Smooth muscle cell (in vitro differentiated cells): ENCODE results near the gene DECR2. TPM values are rescaled to one million over a fixed set of nuclear protein-coding genes. Genes with fewer than 3 reads are reported as not detected.

ENCODE experiments used
- DNase-seq: peaks from one replicate; lab custom pipeline; 2025; ENCODE audit not compliant: unreplicated experiment; lab: John Stamatoyannopoulos, UW
- H2AFZ ChIP-seq: fragments of 200-600 bp; sonication (generic); 2 replicates; pipeline ENCODE4 v1.6.0; 2016; ENCODE audit warnings: antibody characterized with exemption, low read depth, mild to moderate bottlenecking
- H3F3A ChIP-seq: fragments of 200-600 bp; sonication (generic); 2 replicates; pipeline ENCODE4 v1.6.0; 2017; ENCODE audit warnings: antibody characterized with exemption, low read depth
- H3K27ac ChIP-seq: fragments of 200-600 bp; sonication (generic); 2 replicates; pipeline ENCODE4 v1.5.1; 2016; ENCODE audit warnings: low read depth, mild to moderate bottlenecking
- H3K27me3 ChIP-seq: fragments of 200-600 bp; sonication (generic); 2 replicates; pipeline ENCODE4 v1.6.1; 2016; ENCODE audit warnings: low read depth, mild to moderate bottlenecking
- H3K36me3 ChIP-seq: fragments of 200-600 bp; sonication (generic); 2 replicates; pipeline ENCODE4 v1.5.1; 2016; ENCODE audit warnings: low read depth
- H3K4me1 ChIP-seq: fragments of 200-600 bp; sonication (generic); 2 replicates; pipeline ENCODE4 v1.5.1; 2016; ENCODE audit warnings: low read depth
- H3K4me2 ChIP-seq: fragments of 200-600 bp; sonication (generic); 2 replicates; pipeline ENCODE4 v1.6.0; 2016; ENCODE audit warnings: mild to moderate bottlenecking
- H3K4me3 ChIP-seq: fragments of 200-600 bp; sonication (generic); 2 replicates; pipeline ENCODE4 v1.5.1; 2016; ENCODE audit warnings: mild to moderate bottlenecking
- H3K79me2 ChIP-seq: fragments of 200-600 bp; sonication (generic); 2 replicates; pipeline ENCODE4 v1.6.0; 2016; ENCODE audit warnings: low read depth, mild to moderate bottlenecking
- H3K9ac ChIP-seq: fragments of 200-600 bp; sonication (generic); 2 replicates; pipeline ENCODE4 v1.6.0; 2016; ENCODE audit warnings: low read depth
- H3K9me3 ChIP-seq: fragments of 200-600 bp; sonication (generic); replicated peaks from 2 replicates; pipeline ENCODE4 v1.5.1; 2016; ENCODE audit warnings: low read depth
- H4K20me1 ChIP-seq: fragments of 200-600 bp; sonication (generic); 2 replicates; pipeline ENCODE4 v1.6.0; 2016; ENCODE audit warnings: low read depth
- CTCF ChIP-seq: fragments of 200-600 bp; sonication (generic); IDR thresholded peaks from 2 replicates; pipeline ENCODE4 v1.5.1; 2017; ENCODE audit warnings: borderline replicate concordance, mild to moderate bottlenecking, antibody characterized with exemption; ENCODE audit not compliant: insufficient read depth, poor library complexity, severe bottlenecking
- WGBS: methylation state at CpG from one replicate; pipeline ENCODE4 v1.1.7; 2016; ENCODE audit warnings: low lambda C conversion rate; 5-methylcytosine and 5-hydroxymethylcytosine counted together
- polyA plus RNA-seq: library from polyadenylated mRNA; unstranded; fragments of >200 nt; fragmentation: Nextera tagmentation; extraction: Ambion mirVana; gene quantifications from 2 replicates; pipeline ENCODE4 v1.2.1, GENCODE V29; 2016
- total RNA-seq: library from RNA; depleted of rRNA; stranded (reverse); fragments of >200 nt; gene quantifications from 2 replicates; pipeline ENCODE4 v1.2.3, GENCODE V29; 2014

The DECR2 gene
- total and polyA plus RNA-seq, 2 experiments from 2014 or later: 15.4 to 18.2 TPM

DNA sequence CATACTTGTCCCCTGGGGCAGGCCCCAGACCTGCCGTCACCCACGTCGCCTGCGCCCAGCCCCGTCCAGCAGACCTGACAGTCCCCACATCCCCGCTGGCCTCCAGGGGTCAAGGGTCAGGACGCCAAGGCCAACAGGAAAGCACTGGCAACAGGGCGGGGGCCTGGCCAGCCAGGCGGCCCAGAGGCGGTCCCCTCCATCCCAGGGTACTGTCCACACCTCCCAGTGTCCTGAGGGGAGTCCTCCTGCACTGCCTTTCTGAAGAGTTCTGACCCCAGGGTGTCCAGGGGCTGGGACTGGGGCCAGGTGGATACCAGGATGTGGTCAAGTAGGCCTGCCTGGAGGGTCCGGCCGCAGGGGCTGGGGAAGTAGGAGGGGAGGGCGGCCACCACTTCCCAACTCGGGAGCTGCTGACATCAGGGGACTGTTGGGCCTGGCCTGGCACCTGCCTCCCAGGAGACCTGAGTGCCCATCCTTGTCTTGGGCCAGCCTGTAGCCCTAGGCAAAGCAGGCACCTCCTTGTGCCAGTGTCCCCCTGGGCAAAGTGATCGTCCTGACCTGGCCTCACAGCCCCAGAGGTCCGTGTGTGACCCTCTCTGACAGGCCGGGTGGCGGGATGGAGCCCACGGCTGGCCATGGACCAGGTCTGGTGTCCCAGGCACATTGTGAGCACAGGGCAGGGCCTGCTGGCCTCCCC is 42.5 kb upstream of the DECR2 start:
- Histone ChIP-seq H2AFZ (no peak overlapping the region), H3K36me3 (no peaks in the 10 kb centered on the region), H3K79me2 (no peaks in the 10 kb centered on the region), H3K27ac (no peak overlapping the region), H3K9ac (no peak overlapping the region), H3K4me2 (no peak overlapping the region), H3K4me3 (no peak overlapping the region), H3K4me1 (no peaks in the 10 kb centered on the region), H4K20me1 (no peaks in the 10 kb centered on the region), H3K9me3 (no peaks in the 10 kb centered on the region), H3F3A (no peaks in the 10 kb centered on the region), H3K27me3 (no peaks in the 10 kb centered on the region)
- DNase-seq: no peak
- 96% methylated on average over 19 of the region's 19 CpGs for WGBS
- no peak for TF ChIP-seq CTCF

DNA sequence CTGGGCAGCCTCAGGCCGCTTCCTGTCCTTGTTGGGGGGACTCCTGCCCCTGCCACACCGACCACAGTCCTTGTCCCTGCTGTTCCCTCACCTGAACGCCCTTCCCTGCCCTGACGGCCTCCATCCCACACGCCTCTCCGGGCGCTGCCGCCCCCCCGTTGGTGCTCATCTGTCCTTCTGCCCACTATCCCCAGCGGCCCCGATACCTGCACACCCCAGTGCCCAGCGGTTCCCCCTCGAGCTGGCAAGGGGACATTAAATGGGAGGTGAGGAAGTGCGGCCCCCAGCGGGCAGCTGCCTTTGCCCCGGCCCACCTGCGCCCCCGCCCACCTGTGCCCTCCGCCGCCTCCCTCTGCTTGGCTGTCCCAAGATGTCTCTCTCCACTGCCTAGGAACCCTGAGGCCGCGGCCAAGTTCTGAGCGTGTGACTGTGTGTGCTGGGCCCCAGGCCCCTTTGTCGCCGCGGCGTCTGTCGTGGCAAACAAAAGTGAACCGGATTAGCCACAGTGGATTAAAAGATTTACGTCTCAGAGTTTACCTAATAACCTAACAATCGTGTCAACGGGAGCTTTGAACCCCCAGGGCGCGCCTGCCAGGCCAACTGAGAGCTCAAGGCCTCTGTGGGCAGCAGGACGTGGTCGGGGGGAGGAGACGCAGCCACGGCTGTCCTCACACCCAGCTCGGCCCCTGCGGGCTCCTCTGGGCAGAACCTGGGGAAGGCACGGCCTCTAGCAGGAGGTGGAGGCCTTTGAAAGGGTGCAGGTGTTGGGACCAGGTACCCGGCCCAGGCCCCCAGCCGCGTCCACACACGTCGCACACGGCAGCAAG is 41.6 kb upstream of the DECR2 start:
- Histone ChIP-seq H3K27me3 (no peaks in the 10 kb centered on the region), H3K4me2 (no peak overlapping the region), H3K9me3 (no peaks in the 10 kb centered on the region), H3K9ac (no peak overlapping the region), H4K20me1 (no peaks in the 10 kb centered on the region), H3K27ac (no peak overlapping the region), H2AFZ (no peak overlapping the region), H3F3A (no peaks in the 10 kb centered on the region), H3K4me1 (no peaks in the 10 kb centered on the region), H3K4me3 (no peak overlapping the region), H3K79me2 (no peaks in the 10 kb centered on the region), H3K36me3 (no peaks in the 10 kb centered on the region)
- WGBS: 93% methylated on average over 37 of the region's 47 CpGs
- DNase-seq: no peak
- TF ChIP-seq CTCF: no peak

- 95% methylated on average over 42 of the region's 47 CpGs for WGBS
- Histone ChIP-seq H3K27me3 (no peaks in the 10 kb centered on the region), H3K79me2 (no peaks in the 10 kb centered on the region), H4K20me1 (no peaks in the 10 kb centered on the region), H3K4me1 (no peaks in the 10 kb centered on the region), H3K27ac (no peak overlapping the region), H2AFZ (no peak overlapping the region), H3K9me3 (no peaks in the 10 kb centered on the region), H3K36me3 (no peaks in the 10 kb centered on the region), H3K9ac (no peak overlapping the region), H3F3A (no peaks in the 10 kb centered on the region), H3K4me3 (no peak overlapping the region), H3K4me2 (no peak overlapping the region)
- DNase-seq: no peak
- no peak for TF ChIP-seq CTCF
Measured at GRCh38 chr16:360698-361336, 40.9 kb upstream of the DECR2 start.
